Stimulated activated naive CD4-positive, alpha-beta T cell treated with Interleukin-2 at 50 U/mL for 16 hours (primary cell): ENCODE data around the gene HOXB1.

Experiments
- DNase-seq: peaks from one replicate; lab custom pipeline; 2025; lab: John Stamatoyannopoulos, UW

The HOXB1 gene

GRCh38 chr17:48567646-48568354, 37.0 kb upstream of the HOXB1 start:
- DNase-seq: no peak

- no peak for DNase-seq
These were observed 36.4 kb upstream of the HOXB1 start for GRCh38 chr17:48567209-48567608.

GRCh38 chr17:48566717-48567116, 35.9 kb upstream of the HOXB1 start:
- no peak for DNase-seq

GRCh38 chr17:48565925-48566710, 35.3 kb upstream of the HOXB1 start:
- no peak for DNase-seq

- no peak for DNase-seq
These were observed 34.3 kb upstream of the HOXB1 start for GRCh38 chr17:48565022-48565554.

GRCh38 chr17:48564188-48565021, 33.6 kb upstream of the HOXB1 start:
- DNase-seq: no peak

- no peak for DNase-seq
These were observed 33.0 kb upstream of the HOXB1 start for GRCh38 chr17:48563867-48564187.

- DNase-seq: no peak
These were observed 32.6 kb upstream of the HOXB1 start for GRCh38 chr17:48563385-48563838.

- no peak for DNase-seq
These were observed 32.1 kb upstream of the HOXB1 start for GRCh38 chr17:48562934-48563333.

GRCh38 chr17:48561884-48562810, 31.3 kb upstream of the HOXB1 start:
- no peak for DNase-seq

GRCh38 chr17:48559840-48560817, 29.3 kb upstream of the HOXB1 start:
- no peak for DNase-seq

- DNase-seq: no peak
These were observed 28.5 kb upstream of the HOXB1 start for GRCh38 chr17:48559122-48559839.

GRCh38 chr17:48558831-48559121, 28.0 kb upstream of the HOXB1 start:
- no peak for DNase-seq

GRCh38 chr17:48558057-48558830, 27.4 kb upstream of the HOXB1 start:
- DNase-seq: no peak

- DNase-seq: no peak
These were observed 26.0 kb upstream of the HOXB1 start for GRCh38 chr17:48556576-48557401.

GRCh38 chr17:48556229-48556575, 25.4 kb upstream of the HOXB1 start:
- no peak for DNase-seq

- DNase-seq: no peak
These were observed 24.7 kb upstream of the HOXB1 start for GRCh38 chr17:48555258-48556228.
